A549 (cell line): ENCODE results near the gene UCP1. TPM values are rescaled to one million over a fixed set of nuclear protein-coding genes. Genes with fewer than 3 reads are reported as not detected.

ENCODE experiments used
- ATAC-seq, 2 experiments: fragments of 200-7000 bp in 1 of 2; fragments of >200 bp in 1 of 2; cut with Nextera tagmentation in 1 of 2; cut with Tn5 transposase in 1 of 2; 3 replicates each; pipeline versions ENCODE4 v1.8.0 to v1.9.1; 2018 to 2020; ENCODE audit warnings: mild to moderate bottlenecking in 1 of 2, moderate library complexity in 1 of 2
- CTCF ChIA-PET: fragments of 300-600 bp; sonication (Branson Sonifier 250); formaldehyde crosslinking; extraction: SDS; loops from one replicate; lab custom pipeline; 2021; ENCODE audit warnings: antibody characterized with exemption, inconsistent platforms; lab: Yijun Ruan, JAX
- POLR2A ChIA-PET: fragments of 350-600 bp; formaldehyde crosslinking; extraction: SDS; loops from one replicate; lab custom pipeline; 2021; ENCODE audit warnings: antibody characterized with exemption, inconsistent platforms; lab: Yijun Ruan, JAX
- DNase-seq, 2 experiments: peaks; one replicate each; pipeline versions ENCODE4 v3.0.0 to v3.0.0-alpha.2; 2011 to 2016; ENCODE audit warnings: low read depth in 1 of 2, low spot score in 1 of 2
- FAIRE-seq: peaks from 2 replicates; lab custom pipeline; 2011; peaks lifted over from hg19 to GRCh38; lab: Jason Lieb, UNC
- H3K27ac ChIP-seq, 2 experiments: fragments of >200 bp; sonication (Bioruptor Twin); formaldehyde crosslinking; 3 replicates each; pipeline ENCODE4 v1.5.1; 2016 to 2017
- H3K4me1 ChIP-seq: fragments of >200 bp; sonication (Bioruptor Twin); formaldehyde crosslinking; 3 replicates; pipeline ENCODE4 v1.6.1; 2016
- H3K4me2 ChIP-seq: fragments of >200 bp; sonication (Bioruptor Twin); formaldehyde crosslinking; 3 replicates; pipeline ENCODE4 v1.6.1; 2016
- H3K4me3 ChIP-seq: fragments of >200 bp; sonication (Bioruptor Twin); formaldehyde crosslinking; 3 replicates; pipeline ENCODE4 v1.5.1; 2016
- H3K9me3 ChIP-seq: fragments of >200 bp; sonication (Bioruptor Twin); formaldehyde crosslinking; 3 replicates; pipeline ENCODE4 v1.6.1; 2016
- CEBPB ChIP-seq, 2 experiments: fragments of >200 bp in 1 of 2; sonication (Bioruptor Twin) in 1 of 2; formaldehyde crosslinking in 1 of 2; IDR thresholded peaks; 2 replicates each; pipeline ENCODE4 v1.6.1; 2012 to 2016
- CHD2 ChIP-seq: fragments of 150-350 bp; IDR thresholded peaks from 2 replicates; pipeline ENCODE4 v1.6.1; 2014; ENCODE audit warnings: low read length; ENCODE audit not compliant: partially characterized antibody
- CHD4 ChIP-seq: fragments of 200-600 bp; sonication (generic); IDR thresholded peaks from 2 replicates; pipeline ENCODE4 v1.6.1; 2016; ENCODE audit warnings: antibody characterized with exemption, mild to moderate bottlenecking, borderline replicate concordance
- EHF ChIP-seq: fragments of 250-450 bp; sonication (Bioruptor Pico); IDR thresholded peaks from 2 replicates; pipeline ENCODE4 v1.5.0; 2020; ENCODE audit warnings: mild to moderate bottlenecking
- EHMT2 ChIP-seq: fragments of 200-600 bp; sonication (generic); IDR thresholded peaks from 2 replicates; pipeline ENCODE4 v1.6.1; 2016; ENCODE audit warnings: antibody characterized with exemption, low read depth, mild to moderate bottlenecking, moderate library complexity
- EP300 ChIP-seq, 2 experiments: fragments of >200 bp; sonication (Bioruptor Twin); formaldehyde crosslinking; IDR thresholded peaks; 2 replicates in 1 of 2; 3 replicates in 1 of 2; pipeline ENCODE4 v1.6.1; 2016 to 2017
- ESRRA ChIP-seq: fragments of 150-350 bp; IDR thresholded peaks from 2 replicates; pipeline ENCODE4 v1.6.1; 2014; ENCODE audit warnings: mild to moderate bottlenecking, low read length, borderline replicate concordance
- FOSL2 ChIP-seq, 2 experiments: fragments of 450-650 bp in 1 of 2; fragments of >200 bp in 1 of 2; sonication (Bioruptor Twin) in 1 of 2; formaldehyde crosslinking; IDR thresholded peaks; 2 replicates each; pipeline versions ENCODE4 v1.5.0 to v1.6.1; 2016 to 2020; ENCODE audit warnings: mild to moderate bottlenecking in 1 of 2, moderate library complexity in 1 of 2
- GATA3 ChIP-seq: IDR thresholded peaks from 2 replicates; pipeline ENCODE4 v1.6.1; 2012; ENCODE audit warnings: borderline replicate concordance
- HDAC2 ChIP-seq: fragments of 200-600 bp; sonication (generic); IDR thresholded peaks from 2 replicates; pipeline ENCODE4 v1.6.1; 2016
- HOXA7 ChIP-seq: fragments of 250-450 bp; sonication (Bioruptor Pico); IDR thresholded peaks from 2 replicates; pipeline ENCODE4 v1.5.0; 2020; ENCODE audit warnings: mild to moderate bottlenecking, moderate library complexity
- KDM1A ChIP-seq: fragments of 200-600 bp; sonication (generic); IDR thresholded peaks from 2 replicates; pipeline ENCODE4 v1.6.1; 2016; ENCODE audit warnings: low read depth, mild to moderate bottlenecking
- KDM5A ChIP-seq: fragments of 200-600 bp; sonication (generic); IDR thresholded peaks from 2 replicates; pipeline ENCODE4 v1.6.1; 2016; ENCODE audit warnings: antibody characterized with exemption, mild to moderate bottlenecking
- NPAS2 ChIP-seq: fragments of 250-450 bp; sonication (Bioruptor Pico); IDR thresholded peaks from 2 replicates; pipeline ENCODE4 v1.8.0; 2022; ENCODE audit warnings: mild to moderate bottlenecking, moderate library complexity, borderline replicate concordance
- POLR2A ChIP-seq: IDR thresholded peaks from 2 replicates; pipeline ENCODE4 v1.6.1; 2012; ENCODE audit warnings: mild to moderate bottlenecking, low read length
- POLR2AphosphoS2 ChIP-seq: conservative IDR thresholded peaks from 2 replicates; pipeline ENCODE4 v1.6.1; 2012; ENCODE audit warnings: low read length, improper control_type of control experiment, inconsistent platforms
- RCOR1 ChIP-seq: fragments of 150-350 bp; IDR thresholded peaks from 2 replicates; pipeline ENCODE4 v1.6.1; 2014; ENCODE audit warnings: antibody characterized with exemption, low read length, low read depth
- RNF2 ChIP-seq: fragments of 200-600 bp; sonication (generic); IDR thresholded peaks from 2 replicates; pipeline ENCODE4 v1.6.1; 2016; ENCODE audit warnings: low read depth, mild to moderate bottlenecking, antibody characterized with exemption, moderate library complexity, borderline replicate concordance
- TFCP2L1 ChIP-seq: fragments of 250-450 bp; sonication (Bioruptor Pico); IDR thresholded peaks from 2 replicates; pipeline ENCODE4 v1.5.0; 2021; ENCODE audit warnings: mild to moderate bottlenecking
- ZFP36 ChIP-seq: fragments of 450-650 bp; IDR thresholded peaks from 2 replicates; pipeline ENCODE4 v1.6.1; 2014; ENCODE audit warnings: borderline replicate concordance; ENCODE audit not compliant: partially characterized antibody
- ZNF302 ChIP-seq: fragments of 250-450 bp; sonication (Bioruptor Pico); IDR thresholded peaks from 2 replicates; pipeline ENCODE4 v1.9.0; 2021; ENCODE audit warnings: inconsistent platforms, mild to moderate bottlenecking, moderate library complexity
- WGBS: methylation state at CpG from one replicate; pipeline ENCODE4 v1.1.6; 2017; ENCODE audit errors: missing lambda C conversion rate; 5-methylcytosine and 5-hydroxymethylcytosine counted together
- polyA plus RNA-seq, 4 experiments: library from polyadenylated mRNA; depleted of rRNA in 3 of 4; stranded (reverse); fragments of >200 nt; fragmentation: RNase III in 1 of 4; extraction: RNeasy Plus Mini Kit Qiagen cat#74134 plus additional on column Dnase treatment in 1 of 4; gene quantifications; 2 replicates in 3 of 4; 3 replicates in 1 of 4; pipeline ENCODE4 v1.2.3, GENCODE V29; 2011 to 2017
- TF ChIP-seq, protein P1 (sequence below): IDR thresholded peaks from 2 replicates; pipeline ENCODE4 v1.6.1; 2012
- TF ChIP-seq, protein P2 (sequence below): fragments of 450-650 bp; IDR thresholded peaks from 2 replicates; pipeline ENCODE4 v1.6.1; 2014; ENCODE audit warnings: antibody characterized with exemption

Gene UCP1
- polyA plus RNA-seq, 2 of the 4 experiments (the other 2 are of a cell fraction), result 0.13 TPM; not detected in 1

DNA sequence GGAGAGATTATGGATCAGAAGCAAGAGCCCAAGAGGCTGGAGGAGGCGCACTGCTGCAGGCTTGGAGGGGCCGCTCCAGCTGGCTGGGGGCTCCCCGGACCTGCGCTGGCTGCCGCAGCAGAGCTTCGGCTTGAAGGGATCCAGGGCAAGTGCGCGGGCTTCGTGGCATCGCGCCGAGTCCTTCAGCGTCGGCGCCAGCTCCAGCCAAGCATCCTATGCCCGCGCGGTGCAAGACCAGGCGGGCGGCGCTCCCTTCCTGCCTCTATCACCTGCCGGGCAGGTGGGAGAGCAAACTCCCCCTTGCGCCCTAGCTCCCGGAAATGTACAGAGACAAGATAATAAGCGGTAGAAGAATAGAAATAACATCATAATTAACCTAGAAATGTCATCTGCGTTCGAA, 10.5 kb upstream of the UCP1 start:
- TF ChIP-seq CHD2, result no peak
- no peak for TF ChIP-seq GATA3
- no peak for TF ChIP-seq NPAS2
- no peak overlapping the region for H3K4me3 ChIP-seq
- FAIRE-seq (no peak), ATAC-seq (no peak), DNase-seq (no peak)
- H3K27ac ChIP-seq, result no peak overlapping the region
- H3K4me2 ChIP-seq, result peak overlapping the region; percentile 32; the same call in 2 of the 3 replicates
- H3K9me3 ChIP-seq, result no peaks in the 10 kb centered on the region
- CTCF ChIA-PET, result interaction anchor here (1.2 kb wide), 1 partner anchor 15 kb away, joined by 3 read pairs; no protein-coding TSS in a partner anchor
- no peaks in the 10 kb centered on the region for H3K4me1 ChIP-seq
- POLR2A ChIA-PET, result no interaction called here
- WGBS, result 34% methylated on average over 16 of the region's 27 CpGs

DNA sequence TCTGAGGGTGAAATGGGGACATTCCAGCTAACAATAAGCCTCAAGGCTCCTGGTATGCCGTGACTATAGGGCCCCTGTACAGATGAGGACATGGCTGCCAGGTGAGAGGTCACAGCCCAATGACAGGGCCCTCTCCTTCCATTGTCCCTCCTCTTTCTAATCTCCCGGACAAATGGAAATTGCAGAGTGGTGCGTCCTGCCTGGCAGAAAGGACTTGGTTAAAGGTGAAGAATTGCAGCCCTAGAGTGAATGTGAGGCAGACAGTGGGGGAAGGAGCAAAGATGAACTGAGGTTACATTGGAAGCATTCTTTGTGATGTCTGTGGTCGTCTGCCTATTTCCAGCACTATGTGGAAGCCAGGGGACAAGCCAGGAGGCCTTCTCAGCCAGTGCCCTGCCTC, 6.7 kb upstream of the UCP1 start:
- Histone ChIP-seq H3K4me1 (no peaks in the 10 kb centered on the region), H3K27ac (no peak overlapping the region)
- ATAC-seq, result no peak
- 25% methylated on average over 4 of the region's 4 CpGs for WGBS
- no peak for DNase-seq
- TF ChIP-seq CEBPB (IDR thresholded peaks at IDR 0.05) (no peak), CHD4 (no peak), RCOR1 (no peak), ZFP36 (no peak), POLR2AphosphoS2 (no peak), NPAS2 (no peak), ZNF302 (CRISPR knock-in tag) (no peak), ESRRA (no peak), EHMT2 (no peak), HDAC2 (no peak), HOXA7 (CRISPR knock-in tag) (no peak), TFCP2L1 (CRISPR knock-in tag) (no peak), EHF (CRISPR knock-in tag) (no peak), EP300 (IDR thresholded peaks at IDR 0.05) (no peak), POLR2A (no peak), FOSL2 (IDR thresholded peaks at IDR 0.05) (no peak), FOSL2 (CRISPR knock-in tag; IDR thresholded peaks at IDR 0.05) (no peak), KDM5A (no peak), RNF2 (no peak)
- TF ChIP-seq, protein P1, sequence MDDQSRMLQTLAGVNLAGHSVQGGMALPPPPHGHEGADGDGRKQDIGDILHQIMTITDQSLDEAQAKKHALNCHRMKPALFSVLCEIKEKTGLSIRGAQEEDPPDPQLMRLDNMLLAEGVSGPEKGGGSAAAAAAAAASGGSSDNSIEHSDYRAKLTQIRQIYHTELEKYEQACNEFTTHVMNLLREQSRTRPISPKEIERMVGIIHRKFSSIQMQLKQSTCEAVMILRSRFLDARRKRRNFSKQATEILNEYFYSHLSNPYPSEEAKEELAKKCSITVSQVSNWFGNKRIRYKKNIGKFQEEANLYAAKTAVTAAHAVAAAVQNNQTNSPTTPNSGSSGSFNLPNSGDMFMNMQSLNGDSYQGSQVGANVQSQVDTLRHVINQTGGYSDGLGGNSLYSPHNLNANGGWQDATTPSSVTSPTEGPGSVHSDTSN, result no peak
- TF ChIP-seq, protein P2, sequence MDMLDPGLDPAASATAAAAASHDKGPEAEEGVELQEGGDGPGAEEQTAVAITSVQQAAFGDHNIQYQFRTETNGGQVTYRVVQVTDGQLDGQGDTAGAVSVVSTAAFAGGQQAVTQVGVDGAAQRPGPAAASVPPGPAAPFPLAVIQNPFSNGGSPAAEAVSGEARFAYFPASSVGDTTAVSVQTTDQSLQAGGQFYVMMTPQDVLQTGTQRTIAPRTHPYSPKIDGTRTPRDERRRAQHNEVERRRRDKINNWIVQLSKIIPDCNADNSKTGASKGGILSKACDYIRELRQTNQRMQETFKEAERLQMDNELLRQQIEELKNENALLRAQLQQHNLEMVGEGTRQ, result no peak
- TF ChIP-seq, all 56 proteins: peak for 0
- Histone ChIP-seq H3K4me3 (no peak overlapping the region), H3K9me3 (peaks cover 8% of the 10 kb centered on the region; the same call in 2 of the 3 replicates), H3K4me2 (no peak overlapping the region)
- ChIA-PET CTCF (interaction anchor here (0.7 kb wide), 1 partner anchor 861 kb away, joined by 3 read pairs; no protein-coding TSS in a partner anchor), POLR2A (interaction anchor here (0.7 kb wide), 1 partner anchor 19 kb away, joined by 3 read pairs; no protein-coding TSS in a partner anchor)
- FAIRE-seq, result no peak

DNA sequence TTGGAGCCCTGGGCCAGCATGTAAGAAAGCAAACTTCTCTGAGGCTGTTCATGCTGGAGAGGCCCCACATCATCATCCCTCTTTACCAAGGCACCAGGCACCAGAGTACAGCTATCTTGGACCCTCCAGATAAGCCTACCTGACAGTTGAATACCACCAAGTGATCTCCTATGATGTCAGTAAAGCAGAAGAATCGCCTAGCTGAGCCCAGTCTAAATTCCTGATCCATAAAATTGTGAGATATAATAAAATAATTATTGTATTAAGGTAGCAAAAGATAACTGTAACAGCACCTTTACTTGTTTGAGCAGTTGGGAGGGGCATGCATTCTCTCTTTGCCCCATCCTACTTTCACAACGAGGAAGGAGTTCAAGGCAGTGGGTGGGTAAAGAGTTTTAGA, 2.9 kb upstream of the UCP1 start:
- no peak for ATAC-seq

More for the DNA sequence above, 2.9 kb upstream of the UCP1 start:
- FAIRE-seq (no peak), DNase-seq (no peak)
- H3K27ac ChIP-seq, result no peak overlapping the region
- CTCF ChIA-PET, result no interaction called here
- peaks cover 8% of the 10 kb centered on the region; the same call in 2 of the 3 replicates for H3K9me3 ChIP-seq
- TF ChIP-seq EHF (CRISPR knock-in tag) (no peak), KDM1A (no peak)
- WGBS, result 7% methylated on average over 2 of the region's 2 CpGs
- H3K4me1 ChIP-seq, result no peaks in the 10 kb centered on the region
- no peak overlapping the region for H3K4me2 ChIP-seq
- no peak overlapping the region for H3K4me3 ChIP-seq
- POLR2A ChIA-PET, result no interaction called here
